ENCODE results near the gene RBM6.

- TF ChIP-seq EZH2 (IDR thresholded peaks at IDR 0.05; ENCODE audit: insufficient read depth, low read length) = no peak
- no peak for TF ChIP-seq CTCF (IDR thresholded peaks at IDR 0.05; ENCODE audit: insufficient read depth, low read depth, low read length)
Observed at GRCh38 chr3:49955636-49956035, 15.7 kb downstream of the RBM6 start.

Measured in astrocyte (in vitro differentiated cells and primary cell).